H4 (cell line): ENCODE results near the gene HCAR3. TPM values are rescaled to one million over a fixed set of nuclear protein-coding genes. Genes with fewer than 3 reads are reported as not detected.
"Not testable (repeated sequence)": the region's sequence is repeated elsewhere in the genome, so short reads cannot be mapped to it uniquely, and the experiment has no call there.

Experiments used
- DNase-seq: peaks from one replicate; pipeline ENCODE4 v3.0.0-alpha.2; 2015; ENCODE audit warnings: low spot score
- total RNA-seq: library from RNA; depleted of rRNA; stranded (reverse); fragments of >200 nt; shearing (Covaris generic); gene quantifications from 2 replicates; pipeline ENCODE4 v1.2.3, GENCODE V29; 2014

The HCAR3 gene
- total RNA-seq, 1 experiment from 2014 or later, result not detected

DNA sequence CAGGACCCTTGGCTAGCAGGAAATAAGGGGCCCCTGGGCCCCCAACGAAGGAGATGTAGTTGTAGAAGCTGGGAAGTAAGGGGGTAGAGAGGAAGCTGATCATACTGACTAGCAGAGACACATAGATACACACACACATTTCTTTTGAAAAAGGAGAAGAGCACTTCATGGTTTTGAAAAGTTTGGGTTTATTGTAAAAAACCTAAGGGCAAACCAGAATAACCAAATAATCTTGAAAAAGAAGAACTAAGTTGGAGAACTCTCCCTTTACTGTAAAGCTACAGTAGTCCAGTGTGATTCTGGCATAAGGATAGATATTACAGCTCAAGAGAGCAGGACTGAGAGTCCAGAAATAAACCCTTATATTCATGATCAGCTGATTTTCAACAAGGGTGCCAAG, 5.8 kb upstream of the HCAR3 start:
- DNase-seq, result no peak

DNA sequence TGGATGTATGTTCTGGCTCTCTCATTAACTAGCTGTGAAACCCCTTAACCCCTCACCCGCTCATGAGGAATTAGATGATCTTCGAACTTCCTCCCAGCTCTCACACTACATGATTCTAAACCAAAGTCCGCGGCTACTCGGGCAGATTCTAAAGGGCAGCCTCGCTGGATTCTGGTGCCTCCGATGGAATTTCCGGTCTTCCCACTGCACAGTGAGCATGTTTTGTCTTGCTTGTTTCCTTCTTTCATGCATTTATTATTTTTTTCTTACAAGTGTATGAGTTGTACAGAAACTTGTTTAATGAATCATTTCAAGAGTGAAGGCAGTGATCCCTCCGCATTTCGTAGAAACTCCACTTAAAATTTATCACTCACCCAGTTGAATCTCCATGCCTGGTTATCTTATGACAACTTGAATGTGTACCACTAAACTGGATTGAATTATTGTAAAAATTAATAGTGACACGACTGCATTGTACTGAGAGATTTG, 4.5 kb upstream of the HCAR3 start:
- no peak for DNase-seq

- DNase-seq, result not testable (repeated sequence)
These were observed 1.4 kb downstream of the HCAR3 start for GRCh38 chr12:122715211-122715610.

- DNase-seq, result not testable (repeated sequence)
These were observed 3.0 kb downstream of the HCAR3 start for GRCh38 chr12:122713491-122714188.

- not testable (repeated sequence) for DNase-seq
These were observed 5.3 kb downstream of the HCAR3 start for GRCh38 chr12:122711266-122711665.

DNA sequence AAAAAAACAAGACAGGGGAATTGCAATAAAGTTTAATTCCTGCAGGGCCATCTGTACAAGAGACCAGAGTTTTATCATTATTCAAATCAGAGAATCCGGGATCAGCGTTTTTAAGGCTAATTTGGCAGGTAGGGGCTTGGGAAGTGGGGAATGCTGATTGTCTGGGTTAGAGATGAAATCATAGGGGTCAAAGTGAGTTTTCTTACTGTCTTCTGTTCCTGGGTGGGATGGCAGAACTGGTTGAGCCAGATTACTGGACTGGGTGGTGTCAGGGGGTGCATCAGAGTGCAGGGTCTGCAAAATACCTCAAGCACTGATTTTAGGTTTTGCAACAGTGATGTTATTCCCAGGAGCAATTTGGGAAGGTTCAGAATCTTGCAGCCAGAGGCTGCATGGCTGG, 6.3 kb downstream of the HCAR3 start:
- DNase-seq, result not testable (repeated sequence)

GRCh38 chr12:122709287-122709686, 7.3 kb downstream of the HCAR3 start:
- DNase-seq, result not testable (repeated sequence)

DNA sequence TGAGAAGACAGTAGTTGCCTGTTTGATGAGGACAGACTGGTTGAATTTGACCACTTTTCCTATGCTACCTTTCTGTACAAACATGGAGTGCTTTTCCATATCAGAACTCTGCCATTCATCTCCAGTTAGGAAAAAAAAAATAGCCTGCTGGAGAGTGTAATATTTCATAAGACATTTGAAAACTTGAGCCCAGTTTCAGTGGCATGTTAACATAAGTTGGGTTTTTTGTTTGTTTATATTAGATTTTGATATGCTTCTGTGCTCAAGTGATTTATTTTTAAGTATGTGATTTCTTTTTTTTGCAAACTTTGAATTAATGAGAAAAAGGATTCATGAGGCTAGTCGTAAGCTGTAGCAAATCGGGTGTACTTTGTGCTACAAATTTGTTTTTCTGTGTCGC, 12.8 kb downstream of the HCAR3 start:
- not testable (repeated sequence) for DNase-seq

DNA sequence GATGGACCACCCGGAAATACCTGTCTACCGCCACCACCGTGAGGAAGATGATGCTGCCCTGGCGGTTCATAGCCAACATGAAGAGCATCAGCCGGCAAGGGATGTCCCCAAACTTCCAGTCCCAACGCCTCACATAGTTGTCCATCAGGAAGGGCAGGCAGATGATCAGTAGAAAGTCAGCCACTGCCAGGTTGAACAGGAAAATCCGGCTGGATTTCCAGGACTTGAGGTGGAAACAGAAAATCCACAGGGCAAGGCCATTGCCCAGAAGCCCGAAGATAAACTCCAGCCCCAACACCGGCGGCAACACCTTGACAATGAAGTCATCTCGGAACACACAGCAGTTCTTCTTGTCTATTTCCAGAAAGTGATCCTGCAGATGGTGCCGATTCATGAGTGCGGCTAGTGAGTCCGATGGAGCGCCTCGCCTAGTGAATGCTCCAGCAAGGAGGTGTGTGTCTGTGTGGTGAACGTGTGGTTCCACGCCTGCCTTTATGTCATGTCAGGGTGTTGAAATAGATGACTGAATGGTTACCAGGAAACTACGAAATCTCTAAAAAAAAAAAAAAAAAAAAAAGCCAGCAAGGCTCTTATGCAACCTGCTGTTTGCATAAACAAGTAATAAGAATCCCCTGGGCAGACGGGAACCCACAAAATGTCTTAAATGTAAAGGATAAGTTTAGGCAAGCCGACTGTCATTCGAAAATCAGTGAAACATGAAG, 13.6 kb downstream of the HCAR3 start, which contains the start of gene HCAR2:
TSS of gene HCAR2 (minus strand) at position 468 of the 722 bp plus-strand sequence. CDS start at position 394, 74 bp downstream.
- DNase-seq, result peak; percentile 48

- peak; percentile 23 for DNase-seq
These were observed 15.1 kb downstream of the HCAR3 start for GRCh38 chr12:122701481-122701880.

GRCh38 chr12:122700038-122700710, 16.4 kb downstream of the HCAR3 start:
- not testable (repeated sequence) for DNase-seq

DNA sequence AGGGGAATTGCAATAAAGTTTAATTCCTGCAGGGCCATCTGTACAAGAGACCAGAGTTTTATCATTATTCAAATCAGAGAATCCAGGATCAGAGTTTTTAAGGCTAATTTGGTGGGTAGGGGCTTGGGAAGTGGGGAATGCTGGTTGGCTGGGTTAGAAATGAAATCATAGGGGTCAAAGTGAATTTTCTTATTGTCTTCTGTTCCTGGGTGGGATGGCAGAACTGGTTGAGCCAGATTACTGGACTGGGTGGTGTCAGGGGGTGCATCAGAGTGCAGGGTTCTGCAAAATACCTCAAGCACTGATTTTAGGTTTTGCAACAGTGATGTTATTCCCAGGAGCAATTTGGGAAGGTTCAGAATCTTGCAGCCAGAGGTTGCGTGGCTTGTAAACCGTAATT, 19.7 kb downstream of the HCAR3 start:
- DNase-seq, result not testable (repeated sequence)

DNA sequence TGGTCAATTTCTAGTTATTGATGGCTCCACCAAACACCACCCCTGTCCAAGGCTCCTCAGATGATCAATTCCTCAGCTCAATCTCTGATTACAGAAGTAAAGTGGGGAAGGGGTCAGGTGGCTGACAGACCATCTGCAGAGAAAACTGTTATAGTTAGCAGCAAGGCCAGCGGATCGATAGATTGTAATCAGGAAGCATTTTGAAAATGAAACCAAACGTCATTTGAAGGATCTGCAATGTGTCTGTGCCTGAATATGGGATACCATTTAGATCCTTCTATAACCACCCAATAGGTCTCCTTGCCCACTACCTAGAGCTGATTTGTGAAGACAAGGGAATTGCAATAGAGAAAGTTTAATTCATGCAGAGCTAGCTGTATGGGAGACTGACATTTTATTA, 25.0 kb downstream of the HCAR3 start:
- no peak for DNase-seq

DNA sequence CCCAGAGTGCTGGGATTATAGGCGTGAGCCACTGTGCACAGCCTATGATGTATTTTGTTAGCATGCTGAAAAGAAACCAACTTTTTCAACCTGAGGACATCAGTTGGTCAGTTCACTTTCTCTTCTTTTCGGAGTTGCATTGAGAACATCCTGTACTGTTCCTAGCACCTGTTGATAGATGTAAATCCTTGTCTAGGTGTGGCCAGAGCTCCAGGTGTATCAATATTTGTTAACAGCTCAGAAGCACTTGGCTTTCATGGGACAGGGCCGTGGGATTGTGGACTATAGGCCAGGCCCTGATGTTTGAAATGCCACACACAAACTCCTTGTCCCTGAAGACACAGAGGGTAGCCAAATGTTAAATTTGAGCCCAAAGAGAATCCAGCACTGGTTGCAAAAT, 28.3 kb downstream of the HCAR3 start:
- no peak for DNase-seq

DNA sequence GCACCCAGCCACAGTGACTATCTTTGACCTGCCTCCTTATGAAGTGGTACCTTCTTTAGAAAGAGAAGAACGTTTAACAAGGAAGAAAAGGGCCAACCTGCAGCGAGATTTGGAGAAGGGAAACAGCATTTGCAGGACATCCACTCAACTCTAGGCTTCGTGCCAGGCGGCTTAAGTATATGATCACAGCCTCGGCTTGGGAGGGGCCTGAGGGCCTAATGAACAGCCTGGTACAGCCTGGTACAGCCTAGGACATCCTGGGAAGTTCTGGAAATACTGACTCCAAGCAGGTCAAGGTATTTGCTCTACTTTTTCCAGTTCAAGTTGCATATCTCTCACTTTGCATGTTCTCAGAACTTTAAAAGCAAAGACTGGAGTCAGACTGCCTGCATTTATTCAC, 29.5 kb downstream of the HCAR3 start:
- peak; percentile 34 for DNase-seq

GRCh38 chr12:122686538-122686937, 30.1 kb downstream of the HCAR3 start:
- no peak for DNase-seq

DNA sequence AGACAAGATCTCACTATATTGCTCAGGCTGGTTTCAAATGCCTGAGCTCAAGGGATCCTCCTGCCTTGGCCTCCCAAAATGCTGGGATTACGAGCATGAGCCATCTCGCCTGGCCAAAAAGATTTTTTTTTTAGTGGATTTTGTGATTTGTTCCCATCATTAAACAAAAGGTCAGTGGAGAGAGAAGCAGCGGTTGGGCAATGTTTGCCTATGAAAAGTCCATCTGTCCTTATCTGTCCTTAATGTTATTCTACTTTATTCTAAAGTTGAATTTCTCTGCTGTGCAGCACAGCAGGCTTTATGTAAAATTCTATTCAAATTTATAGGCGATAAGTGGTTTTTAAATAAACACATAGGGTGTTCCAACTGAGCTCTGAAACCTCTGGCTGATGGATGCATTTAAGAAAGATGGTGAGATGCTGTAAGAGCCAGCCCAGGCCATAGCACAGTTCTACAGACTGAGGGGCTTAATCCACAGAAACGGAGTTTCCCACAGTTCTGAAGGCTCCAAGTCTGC, 32.3 kb downstream of the HCAR3 start:
- DNase-seq, result no peak

DNA sequence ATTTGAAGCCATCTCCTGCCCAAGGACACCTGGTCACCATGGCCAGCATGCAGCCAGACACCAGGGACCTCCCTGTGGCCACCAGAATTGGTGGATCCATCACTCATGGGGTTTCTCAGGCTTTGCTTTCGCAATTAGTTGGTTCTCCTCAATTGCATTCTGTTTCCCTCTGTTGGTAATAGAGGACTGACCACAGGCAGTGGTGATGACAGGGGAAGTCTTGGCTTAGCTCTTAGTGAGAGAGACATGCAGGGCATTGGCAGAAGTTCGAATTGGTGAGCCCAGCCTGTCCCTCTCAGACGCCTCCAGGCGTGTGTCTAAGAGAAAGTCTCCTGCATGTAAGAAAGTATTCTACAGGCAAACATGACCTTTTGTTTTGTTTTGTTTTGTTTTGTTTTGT, 34.8 kb downstream of the HCAR3 start:
- peak; percentile 33 for DNase-seq

DNA sequence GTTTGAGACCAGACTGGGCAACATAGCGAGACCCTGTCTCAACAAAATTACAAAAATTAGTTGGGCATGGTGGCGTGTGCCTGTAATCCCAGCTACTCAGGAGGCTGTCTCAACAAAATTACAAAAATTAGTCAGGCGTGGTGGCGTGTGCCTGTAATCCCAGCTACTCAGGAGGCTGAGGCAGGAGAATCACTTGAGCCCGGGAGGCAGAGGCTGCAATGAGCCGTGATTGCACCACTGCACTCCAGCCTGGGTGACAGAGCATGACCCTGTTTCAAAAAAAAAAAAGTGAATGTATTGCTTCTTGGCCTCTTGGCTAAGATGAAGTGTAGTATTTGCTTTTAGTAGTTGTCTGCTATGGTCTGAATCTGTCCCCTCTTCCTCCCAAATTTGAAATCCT, 35.6 kb downstream of the HCAR3 start:
- DNase-seq, result not testable (repeated sequence)

GRCh38 chr12:122676781-122677180, 39.8 kb downstream of the HCAR3 start:
- not testable (repeated sequence) for DNase-seq

DNA sequence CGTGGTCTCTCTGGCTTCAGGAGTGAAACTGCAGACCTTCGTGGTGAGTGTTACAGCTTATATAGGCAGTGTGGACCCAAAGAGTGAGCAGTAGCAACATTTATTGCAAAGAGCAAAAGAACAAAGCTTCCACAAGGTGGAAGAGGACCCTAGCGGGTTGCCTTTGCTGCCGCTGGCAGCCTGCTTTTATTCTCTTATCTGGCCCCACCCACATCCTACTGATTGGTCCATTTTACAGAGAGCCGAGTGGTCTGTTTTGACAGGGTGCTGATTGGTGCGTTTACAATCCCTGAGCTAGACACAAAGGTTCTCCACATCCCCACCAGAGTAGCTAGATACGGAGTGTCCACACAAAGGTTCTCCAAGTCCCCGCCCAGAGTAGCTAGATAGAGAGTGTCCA, 40.6 kb downstream of the HCAR3 start:
- not testable (repeated sequence) for DNase-seq

- no peak for DNase-seq
These were observed 44.1 kb downstream of the HCAR3 start for GRCh38 chr12:122672515-122672914.
